Limb (tissue), 2 donors: ENCODE data around the gene LARGE2.
A peak's percentile ranks its signal among the peaks of the same experiment; 100 is the strongest.
"Not testable (repeated sequence)": the region's sequence is repeated elsewhere in the genome, so short reads cannot be mapped to it uniquely, and the experiment has no call there.

Experiments used
- DNase-seq, 2 donors: peaks; one replicate each; pipeline ENCODE4 v3.0.0-alpha.2; 2016; ENCODE audit errors: extremely low spot score in 2 of 2

Gene LARGE2

DNA sequence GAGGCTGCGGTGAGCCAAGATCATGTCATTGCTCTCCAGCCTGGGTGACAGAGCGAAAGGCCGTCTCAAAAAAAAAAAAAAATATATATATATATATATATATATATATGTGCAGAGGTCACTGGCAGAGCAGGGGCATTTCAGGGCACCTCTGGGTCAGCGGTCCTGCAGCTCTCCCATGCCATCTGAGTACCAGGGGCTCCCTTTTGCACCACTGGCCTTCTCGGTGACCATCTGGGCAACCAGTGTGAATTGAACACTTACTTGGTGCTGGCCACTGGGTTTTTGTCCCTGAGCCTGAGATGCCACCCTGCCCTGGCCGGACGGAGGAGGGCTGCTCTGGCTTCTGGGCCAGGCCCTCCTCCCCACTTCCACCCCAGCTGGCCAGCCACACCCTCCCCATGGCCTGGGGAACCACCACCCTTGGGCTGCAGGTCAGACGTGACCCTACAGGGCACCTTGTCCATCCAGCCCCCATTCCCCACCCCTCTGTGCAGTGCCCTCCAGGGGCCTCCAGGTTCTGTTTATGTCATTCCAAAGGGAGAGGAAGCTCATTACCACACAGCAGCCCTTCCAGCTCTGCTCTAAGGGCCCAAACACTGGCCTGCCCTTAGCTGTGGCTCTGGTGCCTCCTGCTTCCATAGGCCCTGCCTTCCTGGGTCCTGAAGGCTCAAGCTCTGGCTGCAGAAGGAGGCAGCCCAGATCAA, 26.8 kb upstream of the LARGE2 start:
- DNase-seq = no peak

DNA sequence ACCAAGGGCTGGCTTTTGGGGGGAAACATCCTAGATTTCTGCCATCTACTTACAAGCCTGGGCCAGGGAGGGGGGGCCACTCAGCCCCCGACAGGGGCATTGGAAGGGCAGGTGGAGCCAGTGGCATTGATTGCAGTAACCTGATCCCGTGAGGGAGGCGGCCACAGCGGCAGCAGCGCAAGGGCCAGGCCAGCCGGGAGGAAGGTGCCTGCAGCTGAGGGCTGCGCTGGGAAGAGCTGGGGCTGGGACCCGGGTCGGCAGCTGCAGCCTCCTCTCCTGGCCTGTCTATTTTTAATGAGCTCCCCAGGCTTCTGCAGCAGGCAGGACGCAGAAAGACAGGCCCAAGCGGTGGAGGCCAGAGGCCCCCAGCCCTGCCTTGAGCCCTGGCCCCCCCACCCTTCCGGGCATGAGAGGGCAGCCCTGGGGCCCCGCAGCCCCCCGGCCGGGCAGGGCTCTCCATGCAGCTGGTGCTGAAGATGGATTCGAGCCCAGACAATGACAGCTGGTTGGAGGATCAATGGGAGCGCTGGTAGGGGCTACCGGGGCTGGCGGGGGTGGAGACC, 26.0 kb upstream of the LARGE2 start:
- peak; percentile 62 to 71 for DNase-seq

DNA sequence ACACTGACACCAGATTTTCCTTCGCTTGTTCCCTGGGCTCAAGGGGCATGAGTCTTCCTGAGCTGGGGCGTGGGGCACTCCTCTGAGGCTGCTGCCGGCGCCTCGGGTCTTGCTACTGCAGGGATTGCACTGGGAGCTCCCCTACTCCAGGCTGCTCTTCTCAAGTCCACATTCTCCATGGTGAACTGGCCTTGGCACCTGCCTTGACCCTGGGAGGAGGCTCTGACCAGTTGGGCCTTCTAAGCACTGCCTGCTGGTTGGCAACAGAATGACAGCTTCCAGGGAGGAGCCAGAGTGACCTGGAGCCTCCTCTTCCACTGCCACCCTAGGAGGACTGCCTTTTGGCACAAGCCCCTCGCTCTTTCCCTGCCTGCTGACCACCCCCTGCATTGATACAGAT, 24.9 kb upstream of the LARGE2 start:
- no peak for DNase-seq

DNA sequence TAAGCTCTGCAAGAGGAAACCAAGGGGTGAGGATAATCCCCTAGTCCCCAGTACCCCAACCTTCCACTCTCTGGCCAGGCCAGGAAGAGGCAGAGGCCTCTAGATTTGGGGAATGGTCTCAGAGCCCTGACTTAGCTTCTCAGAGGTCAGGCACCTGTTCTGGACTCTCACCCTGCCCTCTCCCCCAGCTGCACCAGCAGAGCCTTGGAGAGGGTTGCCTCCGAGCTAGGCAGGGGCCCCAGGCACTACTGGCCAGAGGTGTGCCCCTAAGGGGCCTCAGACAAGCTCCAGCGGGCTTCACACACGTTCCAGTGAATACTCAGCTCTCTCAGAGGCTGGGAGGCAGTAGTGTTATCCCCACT, 23.4 kb upstream of the LARGE2 start:
- no peak for DNase-seq

DNA sequence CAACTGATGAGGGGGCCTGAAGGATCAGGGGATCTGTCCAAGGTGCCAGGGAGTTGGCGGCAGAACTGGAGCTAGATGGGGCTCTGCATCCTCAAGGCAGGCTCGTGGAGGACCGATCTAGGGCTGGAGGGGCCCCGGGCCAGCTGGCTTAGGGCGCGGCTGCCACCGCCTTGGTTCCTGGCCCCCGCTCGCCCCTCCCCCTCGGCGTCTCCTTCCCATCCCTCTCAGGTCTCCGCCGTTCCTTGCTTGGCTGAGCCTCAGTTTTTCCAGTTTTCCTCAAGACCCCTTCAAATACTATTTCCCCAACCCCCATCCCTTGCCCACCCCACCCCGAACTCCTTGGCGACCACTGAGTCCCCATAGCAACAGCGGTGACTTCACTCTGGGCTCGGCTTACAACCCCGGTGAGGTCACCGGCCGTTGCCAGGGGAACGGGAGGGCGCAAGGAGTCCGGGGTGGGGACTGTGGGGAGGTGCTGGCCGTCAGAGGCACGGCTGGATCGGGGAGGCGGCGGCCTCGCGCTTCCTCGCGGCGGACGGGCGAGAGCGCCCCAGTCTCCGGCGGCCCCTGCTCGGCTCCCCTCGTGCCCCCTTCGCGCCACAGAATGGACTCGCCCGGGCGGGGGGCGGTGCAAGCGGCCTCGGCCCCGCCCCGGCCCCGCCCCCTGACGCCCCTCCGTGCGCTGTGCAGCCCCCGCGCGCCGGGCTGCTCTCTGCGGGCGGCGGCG, 22.8 kb upstream of the LARGE2 start:
- peak; percentile 84 to 93 for DNase-seq

DNA sequence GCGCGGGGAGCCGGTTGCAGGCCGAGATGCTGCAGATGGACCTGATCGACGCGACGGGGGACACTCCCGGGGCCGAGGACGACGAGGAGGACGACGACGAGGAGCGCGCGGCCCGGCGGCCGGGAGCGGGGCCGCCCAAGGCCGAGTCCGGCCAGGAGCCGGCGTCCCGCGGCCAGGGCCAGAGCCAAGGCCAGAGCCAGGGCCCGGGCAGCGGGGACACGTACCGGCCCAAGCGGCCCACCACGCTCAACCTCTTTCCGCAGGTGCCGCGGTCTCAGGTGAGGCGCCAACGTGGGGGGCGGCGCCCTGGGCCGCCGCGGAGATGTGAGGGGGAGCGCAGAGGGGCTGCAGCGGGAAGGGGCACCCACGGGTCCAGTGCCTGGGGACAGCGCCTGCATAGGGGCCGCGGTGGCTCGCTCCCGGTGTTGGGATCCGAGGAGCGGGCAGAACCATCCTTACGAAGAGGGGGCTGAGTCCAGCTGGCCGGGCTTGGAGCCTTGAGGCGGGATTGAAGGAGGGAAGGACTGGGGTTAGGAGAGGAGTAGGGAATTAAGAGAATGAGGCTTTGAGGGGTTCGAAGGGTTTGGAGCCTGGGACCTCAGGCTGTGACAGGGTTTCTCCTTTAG, 22.2 kb upstream of the LARGE2 start:
- not testable (repeated sequence) for DNase-seq

DNA sequence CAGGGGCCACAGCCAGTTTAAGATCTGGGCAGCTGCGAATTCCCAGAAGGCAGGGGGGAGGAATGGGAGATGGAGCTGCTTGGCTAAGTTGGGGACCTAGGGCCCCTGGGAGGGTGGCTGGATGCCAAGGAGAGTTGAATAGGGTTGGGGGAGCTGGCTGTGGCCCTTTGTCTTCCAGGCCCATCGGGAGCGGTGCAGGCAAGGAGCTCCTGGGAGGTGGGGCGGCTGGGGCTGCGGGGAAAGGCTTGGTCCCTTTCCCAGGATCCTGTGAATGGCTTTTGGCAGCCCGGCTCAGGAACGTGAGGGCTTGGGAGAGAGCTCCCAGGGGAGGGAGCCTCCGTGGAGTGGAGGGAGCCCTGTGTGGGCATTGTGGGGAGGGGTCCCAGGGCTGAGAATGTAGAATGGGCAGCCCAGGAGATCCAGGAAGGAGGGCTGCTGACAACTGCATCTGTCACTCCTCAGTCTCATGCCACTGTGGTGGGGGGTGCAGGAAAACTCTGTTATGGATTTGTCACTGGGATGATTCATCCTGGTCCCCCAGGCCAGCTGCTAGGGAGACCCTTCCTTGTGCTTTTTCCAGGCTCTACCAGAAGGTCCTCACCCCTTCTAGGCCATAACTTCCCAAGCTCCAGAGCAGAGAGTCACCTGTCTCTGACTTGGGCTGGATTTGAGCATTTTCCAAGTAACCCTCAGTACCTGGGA, 21.4 kb upstream of the LARGE2 start:
- DNase-seq = peak in 1 of 2 donors; percentile 74

DNA sequence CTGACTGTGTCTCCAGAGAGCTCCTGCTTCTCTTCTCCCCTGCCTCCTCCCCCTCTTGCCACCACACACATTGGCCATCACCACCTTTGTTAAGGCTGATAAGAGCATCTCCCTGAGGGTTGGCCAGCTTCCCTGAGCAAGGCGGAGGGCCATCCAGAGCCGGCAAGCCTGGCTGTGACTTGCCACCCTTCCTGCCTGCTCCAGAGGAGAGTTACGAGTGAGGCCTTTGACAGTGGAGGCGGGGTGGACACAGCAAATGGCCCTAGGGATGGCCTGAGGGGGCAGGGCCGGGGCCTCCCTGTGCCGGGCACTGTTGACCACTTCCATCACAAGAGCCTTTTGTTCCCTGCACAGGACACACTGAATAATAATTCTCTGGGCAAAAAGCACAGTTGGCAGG, 20.8 kb upstream of the LARGE2 start:
- no peak for DNase-seq

DNA sequence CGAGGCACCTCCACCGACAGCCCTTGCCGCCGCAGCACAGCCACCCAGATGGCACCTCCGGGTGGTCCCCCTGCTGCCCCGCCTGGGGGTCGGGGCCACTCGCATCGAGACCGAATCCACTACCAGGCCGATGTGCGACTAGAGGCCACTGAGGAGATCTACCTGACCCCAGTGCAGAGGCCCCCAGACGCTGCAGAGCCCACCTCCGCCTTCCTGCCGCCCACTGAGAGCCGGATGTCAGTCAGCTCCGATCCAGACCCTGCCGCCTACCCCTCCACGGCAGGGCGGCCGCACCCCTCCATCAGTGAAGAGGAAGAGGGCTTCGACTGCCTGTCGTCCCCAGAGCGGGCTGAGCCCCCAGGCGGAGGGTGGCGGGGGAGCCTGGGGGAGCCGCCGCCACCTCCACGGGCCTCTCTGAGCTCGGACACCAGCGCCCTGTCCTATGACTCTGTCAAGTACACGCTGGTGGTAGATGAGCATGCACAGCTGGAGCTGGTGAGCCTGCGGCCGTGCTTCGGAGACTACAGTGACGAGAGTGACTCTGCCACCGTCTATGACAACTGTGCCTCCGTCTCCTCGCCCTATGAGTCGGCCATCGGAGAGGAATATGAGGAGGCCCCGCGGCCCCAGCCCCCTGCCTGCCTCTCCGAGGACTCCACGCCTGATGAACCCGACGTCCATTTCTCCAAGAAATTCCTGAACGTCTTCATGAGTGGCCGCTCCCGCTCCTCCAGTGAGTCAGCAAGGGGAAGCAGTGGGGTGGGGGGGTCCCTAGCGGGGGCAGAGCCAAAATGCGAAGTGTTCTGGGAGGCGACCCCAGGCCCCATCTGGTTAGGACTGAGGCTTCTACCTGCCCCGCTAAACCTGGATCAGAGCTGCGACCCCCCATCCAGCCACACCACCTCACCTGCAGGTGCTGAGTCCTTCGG, 19.7 kb upstream of the LARGE2 start:
- no peak for DNase-seq

DNA sequence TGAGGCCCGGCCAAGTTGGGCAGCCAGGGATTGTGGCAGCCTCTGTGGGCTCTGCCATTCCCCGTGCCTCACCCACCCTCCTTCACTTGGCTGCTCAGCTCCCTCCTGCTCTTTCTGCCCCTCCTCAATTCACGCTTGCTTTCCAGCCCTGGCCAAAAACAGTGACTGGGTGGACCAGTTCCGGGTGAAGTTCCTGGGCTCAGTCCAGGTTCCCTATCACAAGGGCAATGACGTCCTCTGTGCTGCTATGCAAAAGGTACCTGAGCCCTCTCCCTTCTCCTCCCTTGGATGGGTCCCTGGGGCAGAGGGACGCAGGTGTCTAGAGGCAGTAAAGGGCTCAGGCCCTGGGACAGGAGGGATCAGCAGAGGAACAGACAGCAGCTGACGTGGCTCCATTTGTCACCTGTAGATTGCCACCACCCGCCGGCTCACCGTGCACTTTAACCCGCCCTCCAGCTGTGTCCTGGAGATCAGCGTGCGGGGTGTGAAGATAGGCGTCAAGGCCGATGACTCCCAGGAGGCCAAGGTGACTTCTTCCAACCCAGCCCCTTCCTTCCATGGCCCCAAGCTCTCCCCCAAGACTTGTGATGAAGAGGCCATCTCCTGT, 18.0 kb upstream of the LARGE2 start:
- no peak for DNase-seq

DNA sequence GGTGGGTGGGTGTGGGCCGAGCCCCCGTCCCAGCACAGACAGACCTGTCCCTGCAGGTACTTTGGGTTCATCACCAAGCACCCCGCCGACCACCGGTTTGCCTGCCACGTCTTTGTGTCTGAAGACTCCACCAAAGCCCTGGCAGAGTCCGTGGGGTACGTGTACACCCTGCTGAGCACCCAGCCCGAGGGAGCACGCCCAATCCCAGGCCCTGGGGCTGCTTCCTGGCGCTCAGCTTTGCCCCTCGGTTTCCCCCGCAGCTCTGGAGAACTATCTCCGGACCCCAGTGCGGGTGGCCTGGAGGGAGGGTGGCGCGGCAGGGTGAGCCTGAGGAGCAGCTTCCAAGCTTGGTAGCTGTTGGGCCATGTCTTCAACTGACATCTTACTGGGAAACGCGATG, 17.4 kb upstream of the LARGE2 start:
- DNase-seq = no peak

DNA sequence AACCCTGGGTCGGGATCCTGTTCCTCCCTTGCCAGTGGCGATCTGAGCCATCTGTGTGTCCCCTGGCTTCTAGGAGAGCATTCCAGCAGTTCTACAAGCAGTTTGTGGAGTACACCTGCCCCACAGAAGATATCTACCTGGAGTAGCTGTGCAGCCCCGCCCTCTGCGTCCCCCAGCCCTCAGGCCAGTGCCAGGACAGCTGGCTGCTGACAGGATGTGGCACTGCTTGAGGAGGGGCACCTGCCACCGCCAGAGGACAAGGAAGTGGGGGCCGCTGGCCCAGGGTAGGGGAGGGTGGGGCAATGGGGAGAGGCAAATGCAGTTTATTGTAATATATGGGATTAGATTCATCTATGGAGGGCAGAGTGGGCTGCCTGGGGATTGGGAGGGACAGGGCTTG, 16.9 kb upstream of the LARGE2 start:
- DNase-seq = not testable (repeated sequence)

DNA sequence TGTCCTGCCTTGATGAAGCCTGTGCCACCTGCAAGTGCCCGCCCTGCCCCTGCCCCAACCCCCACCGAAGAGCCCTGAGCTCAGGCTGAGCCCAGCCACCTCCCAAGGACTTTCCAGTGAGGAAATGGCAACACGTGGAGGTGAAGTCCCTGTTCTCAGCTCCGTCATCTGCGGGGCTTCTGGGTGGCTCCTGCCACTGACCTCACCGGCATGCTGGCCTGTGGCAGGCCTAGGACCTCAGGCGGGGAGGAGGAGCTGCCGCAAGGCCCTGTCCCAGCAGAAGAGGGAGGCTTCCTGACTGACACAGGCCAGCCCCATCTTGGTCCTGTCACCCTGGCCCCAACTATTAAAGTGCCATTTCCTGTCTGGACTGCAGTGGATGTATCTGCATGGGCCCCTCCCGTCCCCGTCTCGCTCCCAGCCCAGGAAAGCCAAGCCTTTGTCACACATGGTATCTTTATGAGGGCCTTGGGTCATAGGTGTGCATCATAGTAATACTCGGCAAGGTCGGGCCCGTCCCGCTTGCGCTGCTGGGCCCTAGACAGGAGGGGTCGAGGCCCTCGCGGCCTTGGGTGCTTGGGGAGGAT, 16.3 kb upstream of the LARGE2 start:
- no peak for DNase-seq

DNA sequence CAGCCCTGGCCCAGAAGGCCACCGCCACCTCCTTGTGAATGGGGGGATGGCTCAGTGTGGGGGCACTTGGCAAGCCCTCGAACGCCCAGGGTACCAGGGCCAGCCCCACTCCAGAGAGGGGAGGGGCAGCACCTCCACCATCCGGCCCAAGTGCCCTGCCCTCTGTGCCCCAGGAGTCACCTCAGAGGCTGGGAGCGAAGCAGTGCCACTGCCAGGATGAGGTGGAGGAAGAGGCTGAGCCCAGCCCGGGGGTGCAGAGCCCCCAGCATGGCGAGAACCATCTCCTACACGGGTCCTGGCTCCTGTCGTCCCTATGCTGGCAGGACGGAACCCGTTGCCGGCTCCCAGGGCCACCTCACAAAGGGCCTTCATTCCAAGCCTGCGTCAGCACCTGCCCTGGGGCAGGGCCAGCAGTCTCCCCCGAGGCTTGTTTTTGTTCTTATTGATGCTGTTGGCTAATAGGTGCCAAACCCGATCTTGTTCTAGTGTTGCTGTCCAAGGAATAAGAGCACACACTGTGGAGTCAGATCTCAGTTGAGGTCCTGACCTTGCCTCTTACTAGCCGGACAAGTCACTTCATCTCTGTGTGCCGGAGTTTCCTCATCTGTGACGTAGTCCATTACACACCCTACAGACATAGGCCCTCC, 15.4 kb upstream of the LARGE2 start, which contains the start of gene FREY1:
FREY1 (minus strand) TSS at position 307 of the 647 bp plus-strand sequence; CDS start at position 281, 26 bp downstream.
- no peak for DNase-seq

DNA sequence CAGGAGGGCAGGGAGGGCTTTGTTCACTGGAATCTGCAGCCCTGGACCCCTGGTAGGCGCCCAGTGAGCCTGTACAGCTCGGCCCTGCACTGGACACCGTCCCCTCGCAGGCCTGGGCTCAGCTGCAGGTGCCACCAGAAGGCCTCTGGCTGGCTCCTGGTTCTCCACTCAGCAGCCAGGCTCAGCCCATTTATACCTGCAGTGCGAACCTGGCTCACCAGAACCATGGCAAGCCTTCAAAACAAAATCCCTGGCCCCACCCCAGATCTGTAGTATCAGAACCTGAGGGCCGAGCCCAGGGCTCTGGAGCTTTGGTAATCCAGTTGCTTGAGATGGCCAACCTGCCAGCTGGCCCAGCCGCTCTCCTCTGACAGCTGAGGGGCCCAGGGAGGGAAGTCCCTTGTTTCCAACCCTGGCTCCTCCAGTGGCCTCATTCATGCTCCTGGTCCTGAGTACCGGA, 14.5 kb upstream of the LARGE2 start:
- no peak for DNase-seq

DNA sequence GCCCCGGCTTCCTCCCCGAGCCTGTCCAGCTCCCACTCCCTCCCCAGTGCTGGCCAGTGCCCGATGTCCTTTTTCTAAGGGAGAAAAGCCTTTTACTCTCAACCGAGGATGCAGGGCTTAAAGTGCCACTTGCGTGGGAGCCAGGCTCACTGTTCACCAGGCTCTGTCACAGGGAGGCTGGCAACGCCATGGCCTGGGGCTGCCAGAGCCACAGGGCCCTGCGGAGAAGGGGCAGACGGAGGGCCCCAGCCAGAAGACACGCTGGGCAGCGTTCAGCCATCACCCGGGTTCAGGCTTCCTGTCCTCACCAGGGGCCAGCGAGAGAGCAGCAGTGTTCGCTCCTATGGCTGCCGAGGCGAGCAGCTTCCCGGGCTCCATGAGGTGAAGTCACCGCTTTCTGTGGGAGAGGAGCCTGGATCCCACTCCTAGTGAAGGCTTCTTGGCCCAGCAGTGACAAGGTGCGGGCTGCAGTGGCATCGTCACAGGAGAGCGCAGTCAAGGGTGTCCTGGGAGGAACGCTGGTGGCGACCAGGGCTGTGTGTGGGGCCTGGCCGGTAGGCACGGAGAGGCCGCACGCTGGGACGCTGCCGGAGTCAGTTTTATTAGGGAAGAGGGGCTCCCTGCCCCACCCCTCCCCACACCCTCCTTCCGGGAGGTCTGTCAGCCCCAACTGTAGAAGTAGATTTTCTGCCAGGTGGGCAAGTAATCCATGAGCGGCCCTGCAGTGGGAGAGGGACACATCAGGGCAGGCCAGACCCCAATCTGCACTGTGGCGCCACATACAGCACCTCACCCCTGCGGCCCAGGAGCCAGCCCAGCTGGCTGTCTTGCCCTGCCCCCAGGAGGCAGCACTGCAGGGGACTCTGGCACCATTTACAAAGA, 12.6 kb upstream of the LARGE2 start:
- no peak for DNase-seq

DNA sequence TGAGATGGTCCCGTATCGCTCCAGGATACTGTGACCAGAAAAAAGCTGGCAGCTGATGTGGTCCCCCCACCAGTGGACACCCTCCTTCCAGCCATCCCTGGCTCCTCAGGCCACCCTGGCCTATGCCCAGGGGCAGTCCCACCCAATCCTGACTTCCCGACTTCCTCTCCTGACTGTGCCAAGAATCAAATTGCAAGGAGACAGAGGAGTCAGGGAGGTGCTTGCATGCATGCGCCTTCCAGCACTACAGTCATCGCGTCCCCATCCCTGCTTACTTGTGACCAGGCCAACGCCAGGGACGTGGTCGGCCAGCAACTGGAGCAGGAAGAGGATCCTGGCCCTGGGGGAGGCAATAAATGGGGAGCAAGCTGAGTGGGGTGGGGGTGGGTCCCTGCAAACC, 11.8 kb upstream of the LARGE2 start:
- no peak for DNase-seq

DNA sequence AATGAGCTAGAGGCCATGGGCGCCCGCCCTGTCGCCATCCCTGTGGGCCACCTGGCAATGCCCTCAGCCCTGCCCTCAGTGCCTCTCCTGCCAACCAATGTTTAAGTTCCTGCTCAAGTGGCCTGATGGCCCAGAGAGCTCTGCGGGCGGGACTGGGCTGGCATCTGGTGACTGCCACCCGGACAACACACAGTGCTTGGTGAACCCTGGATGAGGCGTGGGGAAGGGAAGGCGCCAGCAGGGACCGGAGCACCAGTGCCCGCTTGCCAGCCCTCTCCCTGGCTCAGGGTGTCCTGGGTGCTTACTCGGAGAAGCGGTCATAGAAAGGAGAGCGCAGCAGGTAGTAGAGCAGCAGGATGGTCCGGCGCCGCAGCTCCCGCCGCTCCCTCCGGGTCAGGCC, 8.9 kb upstream of the LARGE2 start:
- DNase-seq = no peak
